KG1 (cell line): ENCODE results near the gene TBCCD1.
A peak's percentile ranks its signal among the peaks of the same experiment; 100 is the strongest.

Source experiments
- DNase-seq: peaks from one replicate; lab custom pipeline; 2025; lab: John Stamatoyannopoulos, UW

Gene TBCCD1

GRCh38 chr3:186567072-186567921 is at the start of gene TBCCD1:
TSS of gene TBCCD1 (minus strand) at chr3:186567339. CDS start at chr3:186564329, 3,010 bp downstream.
- DNase-seq = peak; percentile 94

GRCh38 chr3:186616299-186616617 is 49.1 kb upstream of the TBCCD1 start:
- DNase-seq = no peak

GRCh38 chr3:186614597-186615483 is 47.7 kb upstream of the TBCCD1 start:
- DNase-seq = peak; percentile 74

GRCh38 chr3:186614266-186614596 is 47.1 kb upstream of the TBCCD1 start:
- no peak for DNase-seq

GRCh38 chr3:186613637-186614265 is 46.6 kb upstream of the TBCCD1 start:
- no peak for DNase-seq

GRCh38 chr3:186612721-186613636 is 45.8 kb upstream of the TBCCD1 start, which contains the start of gene AHSG:
TSS of gene AHSG (plus strand) at chr3:186613060. CDS start at chr3:186613142, 82 bp downstream.
- no peak for DNase-seq

GRCh38 chr3:186612065-186612464 is 44.9 kb upstream of the TBCCD1 start:
- DNase-seq = no peak

- DNase-seq = no peak
Observed at GRCh38 chr3:186609247-186609868, 42.2 kb upstream of the TBCCD1 start.

GRCh38 chr3:186608624-186609215 is 41.6 kb upstream of the TBCCD1 start:
- DNase-seq = no peak

- DNase-seq = no peak
Observed at GRCh38 chr3:186605561-186606545, 38.7 kb upstream of the TBCCD1 start.

- DNase-seq = no peak
Observed at GRCh38 chr3:186605078-186605477, 37.9 kb upstream of the TBCCD1 start.

- DNase-seq = no peak
Observed at GRCh38 chr3:186603159-186603558, 36.0 kb upstream of the TBCCD1 start.

- no peak for DNase-seq
Observed at GRCh38 chr3:186600896-186601295, 33.8 kb upstream of the TBCCD1 start.

GRCh38 chr3:186599785-186600166 is 32.6 kb upstream of the TBCCD1 start:
- no peak for DNase-seq

- no peak for DNase-seq
Observed at GRCh38 chr3:186599142-186599784, 32.1 kb upstream of the TBCCD1 start.

- no peak for DNase-seq
Observed at GRCh38 chr3:186598794-186599141, 31.6 kb upstream of the TBCCD1 start.

- DNase-seq = no peak
Observed at GRCh38 chr3:186598108-186598784, 31.1 kb upstream of the TBCCD1 start.

- no peak for DNase-seq
Observed at GRCh38 chr3:186596568-186597287, 29.6 kb upstream of the TBCCD1 start.
